CD4-positive, alpha-beta T cell treated with Interleukin-10 for 1 hour (primary cell): Measurements from ENCODE around the gene TSACC.
A peak's percentile ranks its signal among the peaks of the same experiment; 100 is the strongest.
"Not testable (repeated sequence)": the region's sequence is repeated elsewhere in the genome, so short reads cannot be mapped to it uniquely, and the experiment has no call there.

ENCODE experiments used
- DNase-seq: peaks from one replicate; pipeline ENCODE4 v3.0.0-alpha.2; 2020

Gene TSACC

GRCh38 chr1:156338180-156338976, at the start of gene TSACC, which contains the start of gene CCT3:
Gene TSACC (plus strand): TSS chr1:156338526. CDS start chr1:156339758, 1,232 bp downstream.
Gene CCT3 (minus strand): TSS chr1:156338292. CDS start chr1:156338184, 108 bp downstream.
- peak; percentile 100 for DNase-seq

- no peak for DNase-seq
These were observed 48.5 kb upstream of the TSACC start for GRCh38 chr1:156289857-156290256.

- peak; percentile 29 for DNase-seq
These were observed 46.9 kb upstream of the TSACC start for GRCh38 chr1:156291226-156292061.

- no peak for DNase-seq
These were observed 45.3 kb upstream of the TSACC start for GRCh38 chr1:156293098-156293434.

GRCh38 chr1:156293895-156294294, 44.4 kb upstream of the TSACC start:
- DNase-seq = no peak

GRCh38 chr1:156295391-156295947, 42.9 kb upstream of the TSACC start, which contains the start of gene GLMP:
Gene GLMP (minus strand): TSS chr1:156295679. CDS start chr1:156295645, 34 bp downstream.
- DNase-seq = peak; percentile 59

- DNase-seq = no peak
These were observed 39.4 kb upstream of the TSACC start, which contains the start of gene VHLL for GRCh38 chr1:156298852-156299357. Gene VHLL (minus strand): TSS chr1:156299307. CDS start chr1:156299189, 118 bp downstream.

GRCh38 chr1:156303241-156303640, 35.1 kb upstream of the TSACC start:
- DNase-seq = no peak

GRCh38 chr1:156305215-156305614, 33.1 kb upstream of the TSACC start:
- no peak for DNase-seq

- DNase-seq = no peak
These were observed 30.2 kb upstream of the TSACC start for GRCh38 chr1:156308078-156308477.

GRCh38 chr1:156310962-156311361, 27.4 kb upstream of the TSACC start:
- DNase-seq = no peak

GRCh38 chr1:156316909-156317308, 21.4 kb upstream of the TSACC start:
- DNase-seq = no peak

GRCh38 chr1:156319664-156320063, 18.7 kb upstream of the TSACC start:
- peak; percentile 49 for DNase-seq

- DNase-seq = no peak
These were observed 17.8 kb upstream of the TSACC start for GRCh38 chr1:156320560-156320959.

- DNase-seq = not testable (repeated sequence)
These were observed 15.1 kb upstream of the TSACC start for GRCh38 chr1:156323179-156323578.

- DNase-seq = peak; percentile 13
These were observed 2.1 kb upstream of the TSACC start for GRCh38 chr1:156336242-156336641.

- DNase-seq = no peak
These were observed 1.1 kb upstream of the TSACC start for GRCh38 chr1:156337052-156337887.

GRCh38 chr1:156337888-156338179, 492 bp upstream of the TSACC start:
- DNase-seq = no peak

GRCh38 chr1:156342166-156342955, 4.0 kb downstream of the TSACC start:
- no peak for DNase-seq

- DNase-seq = no peak
These were observed 6.1 kb downstream of the TSACC start for GRCh38 chr1:156344409-156344808.

- not testable (repeated sequence) for DNase-seq
These were observed 7.7 kb downstream of the TSACC start for GRCh38 chr1:156346035-156346434.

- DNase-seq = no peak
These were observed 8.3 kb downstream of the TSACC start for GRCh38 chr1:156346636-156347035.
